ENCODE results near the gene TCP11L1.
A peak's percentile ranks its signal among the peaks of the same experiment; 100 is the strongest.

The TCP11L1 gene, protein sequence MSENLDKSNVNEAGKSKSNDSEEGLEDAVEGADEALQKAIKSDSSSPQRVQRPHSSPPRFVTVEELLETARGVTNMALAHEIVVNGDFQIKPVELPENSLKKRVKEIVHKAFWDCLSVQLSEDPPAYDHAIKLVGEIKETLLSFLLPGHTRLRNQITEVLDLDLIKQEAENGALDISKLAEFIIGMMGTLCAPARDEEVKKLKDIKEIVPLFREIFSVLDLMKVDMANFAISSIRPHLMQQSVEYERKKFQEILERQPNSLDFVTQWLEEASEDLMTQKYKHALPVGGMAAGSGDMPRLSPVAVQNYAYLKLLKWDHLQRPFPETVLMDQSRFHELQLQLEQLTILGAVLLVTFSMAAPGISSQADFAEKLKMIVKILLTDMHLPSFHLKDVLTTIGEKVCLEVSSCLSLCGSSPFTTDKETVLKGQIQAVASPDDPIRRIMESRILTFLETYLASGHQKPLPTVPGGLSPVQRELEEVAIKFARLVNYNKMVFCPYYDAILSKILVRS

DNA sequence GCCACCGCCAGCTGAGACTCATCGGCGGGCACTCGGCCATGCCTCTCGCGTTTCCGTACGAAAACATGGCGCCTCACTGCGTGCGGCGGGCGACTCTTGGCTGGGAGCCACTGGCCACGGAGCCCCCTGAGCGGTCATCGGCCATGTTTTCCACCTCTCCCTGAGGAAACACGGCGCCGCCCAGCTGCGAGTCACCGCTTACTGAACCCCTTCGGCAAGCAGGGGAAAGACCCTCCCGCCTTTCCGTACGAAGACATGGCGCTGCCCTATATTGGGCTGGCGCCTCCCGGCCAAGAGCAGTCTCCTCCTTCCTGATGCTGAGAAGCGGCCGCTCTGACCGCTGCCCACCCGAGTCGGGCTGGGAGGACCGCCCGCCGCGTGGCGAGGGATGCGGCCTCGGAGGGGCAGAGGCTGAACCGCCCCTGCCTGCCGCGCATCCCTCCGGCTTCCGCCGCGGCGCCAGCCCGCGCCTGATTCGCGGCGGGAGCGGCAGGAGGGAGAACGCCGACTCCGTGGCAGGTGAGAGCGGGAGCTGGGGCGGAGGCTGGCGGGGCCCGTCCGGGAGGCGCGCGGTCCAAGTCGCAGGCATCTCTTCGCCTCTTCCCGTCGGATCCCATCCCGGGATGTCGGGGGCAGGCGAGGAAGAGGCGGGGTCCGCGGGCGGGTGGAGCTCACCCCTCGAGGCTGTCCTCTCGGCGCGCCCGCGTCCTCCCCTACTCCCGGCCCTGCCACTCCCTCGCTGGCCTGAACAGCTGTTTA, at the start of gene TCP11L1:
Gene TCP11L1, plus strand, starts transcription at position 299 of the 759 bp plus-strand sequence. CDS start 4,202 bp downstream, outside the sequence.
- TF ChIP-seq, protein P1, sequence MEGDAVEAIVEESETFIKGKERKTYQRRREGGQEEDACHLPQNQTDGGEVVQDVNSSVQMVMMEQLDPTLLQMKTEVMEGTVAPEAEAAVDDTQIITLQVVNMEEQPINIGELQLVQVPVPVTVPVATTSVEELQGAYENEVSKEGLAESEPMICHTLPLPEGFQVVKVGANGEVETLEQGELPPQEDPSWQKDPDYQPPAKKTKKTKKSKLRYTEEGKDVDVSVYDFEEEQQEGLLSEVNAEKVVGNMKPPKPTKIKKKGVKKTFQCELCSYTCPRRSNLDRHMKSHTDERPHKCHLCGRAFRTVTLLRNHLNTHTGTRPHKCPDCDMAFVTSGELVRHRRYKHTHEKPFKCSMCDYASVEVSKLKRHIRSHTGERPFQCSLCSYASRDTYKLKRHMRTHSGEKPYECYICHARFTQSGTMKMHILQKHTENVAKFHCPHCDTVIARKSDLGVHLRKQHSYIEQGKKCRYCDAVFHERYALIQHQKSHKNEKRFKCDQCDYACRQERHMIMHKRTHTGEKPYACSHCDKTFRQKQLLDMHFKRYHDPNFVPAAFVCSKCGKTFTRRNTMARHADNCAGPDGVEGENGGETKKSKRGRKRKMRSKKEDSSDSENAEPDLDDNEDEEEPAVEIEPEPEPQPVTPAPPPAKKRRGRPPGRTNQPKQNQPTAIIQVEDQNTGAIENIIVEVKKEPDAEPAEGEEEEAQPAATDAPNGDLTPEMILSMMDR (IDR thresholded peaks at IDR 0.05; ENCODE audit: control insufficient read depth, insufficient read depth, low read depth, low read length, missing control alignments): no peak
- peak; percentile 68 for DNase-seq (ENCODE audit: low read depth)

DNA sequence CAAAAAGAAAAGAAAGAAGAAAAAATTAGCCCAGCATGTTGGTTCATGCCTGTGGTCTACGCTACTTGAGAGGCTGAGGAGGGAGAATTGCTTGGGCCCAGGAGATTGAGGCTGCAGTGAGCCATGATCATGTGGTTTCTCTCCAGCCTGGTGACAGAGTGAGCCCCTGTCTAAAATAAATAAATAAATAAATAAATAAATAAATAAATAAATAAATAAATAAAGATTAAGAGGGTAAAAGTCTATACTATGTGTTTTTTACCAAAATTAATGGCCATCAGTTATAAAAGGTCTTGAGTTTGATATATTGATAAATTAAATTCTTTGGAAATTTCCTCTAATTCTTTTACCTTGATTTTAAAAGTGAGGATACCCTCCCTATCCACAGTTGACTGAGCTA, 48.9 kb upstream of the TCP11L1 start:
- no peak overlapping the region for H3K4me3 ChIP-seq (ENCODE audit: control insufficient read depth, low read depth, low read length)
- DNase-seq (ENCODE audit: low read depth): no peak
- TF ChIP-seq, protein P1 (IDR thresholded peaks at IDR 0.05; ENCODE audit: control insufficient read depth, insufficient read depth, low read depth, low read length, missing control alignments): no peak

More for the DNA sequence above, at the start of gene TCP11L1:
- peak within 1 kb of the TSS; percentile 62 for H3K4me3 ChIP-seq (ENCODE audit: control insufficient read depth, low read depth, low read length)

DNA sequence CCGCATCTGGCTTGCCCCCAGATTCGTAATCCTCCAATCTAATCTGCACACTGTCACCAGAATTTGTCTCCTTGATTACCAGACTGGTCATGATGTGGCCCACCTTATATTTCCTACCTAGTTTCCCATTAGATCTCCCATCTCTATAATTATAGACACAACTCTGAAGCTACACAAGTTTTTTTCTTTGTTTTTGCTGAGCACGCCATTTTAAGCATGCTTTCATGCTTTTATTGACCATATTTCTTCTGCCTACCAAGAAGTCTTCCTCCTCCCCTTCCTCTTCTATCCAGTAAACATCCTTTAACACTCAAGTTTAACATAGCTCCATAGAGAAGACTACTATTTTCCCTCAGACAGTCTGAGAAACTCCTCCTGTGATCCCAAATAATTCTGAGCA, 47.9 kb upstream of the TCP11L1 start:
- no peak for DNase-seq (ENCODE audit: low read depth)
- TF ChIP-seq, protein P1 (IDR thresholded peaks at IDR 0.05; ENCODE audit: control insufficient read depth, insufficient read depth, low read depth, low read length, missing control alignments): no peak
- no peak overlapping the region for H3K4me3 ChIP-seq (ENCODE audit: control insufficient read depth, low read depth, low read length)

DNA sequence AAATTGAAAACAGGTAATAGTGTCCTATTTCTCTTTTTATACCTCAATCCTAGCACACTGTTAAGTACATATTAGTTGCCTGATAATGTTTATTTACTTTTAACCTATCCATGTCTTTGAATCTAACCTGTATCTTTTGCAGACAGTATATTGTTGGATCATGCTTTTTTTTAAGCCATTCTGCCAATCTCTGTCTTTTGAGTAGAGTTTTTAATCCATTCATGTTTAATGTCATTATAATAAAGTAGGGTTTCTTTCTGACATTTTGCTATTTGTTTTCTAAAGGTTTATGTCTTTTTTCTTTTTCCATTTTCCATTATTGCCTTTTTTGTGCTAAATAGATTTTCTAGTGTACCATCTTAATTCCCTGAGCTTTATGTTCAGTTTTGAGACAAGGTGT, 47.5 kb upstream of the TCP11L1 start:
- TF ChIP-seq, protein P1 (IDR thresholded peaks at IDR 0.05; ENCODE audit: control insufficient read depth, insufficient read depth, low read depth, low read length, missing control alignments): no peak
- H3K4me3 ChIP-seq (ENCODE audit: control insufficient read depth, low read depth, low read length): no peak overlapping the region
- DNase-seq (ENCODE audit: low read depth): no peak

DNA sequence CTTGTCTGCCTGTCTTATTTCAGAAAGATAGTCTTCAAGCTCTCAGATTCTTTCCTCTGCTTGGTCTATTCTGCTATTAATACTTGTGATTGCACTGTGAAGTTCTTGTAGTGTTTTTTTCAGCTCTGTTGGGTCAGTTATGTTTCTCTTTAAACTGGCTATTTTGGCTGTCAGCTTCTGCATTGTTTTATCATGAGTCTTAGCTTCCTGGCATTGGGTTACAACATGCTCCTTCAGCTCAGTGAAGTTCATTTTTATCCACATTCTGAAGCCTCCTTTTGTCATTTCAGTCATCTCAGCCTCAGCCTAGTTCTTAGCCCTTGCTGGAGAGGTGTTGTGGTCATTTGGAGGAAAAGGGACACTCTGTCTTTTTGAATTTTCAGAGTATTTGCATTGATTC, 39.2 kb upstream of the TCP11L1 start:
- no peak overlapping the region for H3K4me3 ChIP-seq (ENCODE audit: control insufficient read depth, low read depth, low read length)
- TF ChIP-seq, protein P1 (IDR thresholded peaks at IDR 0.05; ENCODE audit: control insufficient read depth, insufficient read depth, low read depth, low read length, missing control alignments): no peak
- peak; percentile 67 for DNase-seq (ENCODE audit: low read depth)

DNA sequence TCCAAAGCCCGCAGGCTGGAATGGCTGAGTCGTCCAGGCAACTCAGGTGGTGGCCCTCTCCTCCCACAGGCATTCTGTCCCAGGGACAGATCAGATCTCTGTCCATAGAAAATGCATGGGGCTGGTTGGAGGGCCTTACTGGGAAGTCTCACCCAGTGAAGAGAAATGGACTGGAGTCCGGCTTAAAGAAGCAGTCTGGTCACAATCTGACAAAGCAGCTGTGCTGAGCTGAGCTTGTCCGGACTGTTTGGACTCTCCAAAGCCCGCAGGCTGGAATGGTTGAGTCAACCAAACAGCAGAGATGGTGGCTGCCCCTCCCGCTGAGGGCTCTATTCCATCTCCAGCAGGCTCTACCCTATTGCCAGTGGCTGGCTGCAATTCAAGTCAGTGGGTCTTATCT, 38.1 kb upstream of the TCP11L1 start:
- DNase-seq (ENCODE audit: low read depth): no peak
- no peak overlapping the region for H3K4me3 ChIP-seq (ENCODE audit: control insufficient read depth, low read depth, low read length)
- TF ChIP-seq, protein P1 (IDR thresholded peaks at IDR 0.05; ENCODE audit: control insufficient read depth, insufficient read depth, low read depth, low read length, missing control alignments): no peak

All from AG09309 (cell line).